GM18526 (cell line): ENCODE measurements around the gene ALK.

ENCODE experiments used
- POLR2A ChIP-seq: IDR thresholded peaks from 3 replicates; pipeline ENCODE4 v1.6.1; 2011; ENCODE audit not compliant: insufficient read length; ENCODE audit errors: extremely low read depth

Gene ALK

DNA sequence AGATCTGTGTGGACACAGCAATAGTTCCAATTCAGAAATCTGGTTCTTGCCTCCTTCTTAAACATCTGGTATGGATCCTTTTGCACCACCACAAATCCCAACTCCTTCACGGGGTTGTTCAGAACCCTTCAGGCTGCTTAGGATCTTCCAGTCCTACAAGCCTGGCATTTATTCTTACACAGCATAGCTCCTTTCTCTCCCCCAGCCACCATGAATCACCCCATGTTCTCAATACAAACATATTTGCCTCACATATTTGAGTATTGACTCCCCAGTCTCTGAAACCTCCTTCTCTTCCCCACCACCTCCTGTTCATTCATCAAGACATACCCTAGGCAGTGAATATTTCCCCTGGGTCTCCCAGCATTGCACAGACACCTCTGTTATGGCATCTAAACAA, 155.2 kb downstream of the ALK start:
- TF ChIP-seq POLR2A = no peak

DNA sequence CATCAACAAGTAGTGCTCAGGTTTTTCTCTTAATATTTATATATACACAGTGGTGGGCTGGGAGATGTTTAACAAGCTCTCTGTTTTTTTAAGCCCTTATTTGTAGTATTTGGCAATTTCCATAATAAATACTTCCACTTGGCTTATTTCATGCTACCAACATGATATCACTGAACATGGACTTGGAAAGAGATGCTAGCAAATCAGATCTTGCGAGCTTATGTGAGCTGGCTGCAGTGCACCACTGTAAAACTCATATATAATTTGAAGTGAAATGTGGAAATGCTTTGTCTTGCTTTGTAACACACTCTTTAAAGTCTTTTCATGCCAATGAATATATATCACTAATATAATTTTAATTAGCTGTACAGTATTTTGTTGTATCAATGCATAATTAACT, 155.7 kb downstream of the ALK start:
- no peak for TF ChIP-seq POLR2A

DNA sequence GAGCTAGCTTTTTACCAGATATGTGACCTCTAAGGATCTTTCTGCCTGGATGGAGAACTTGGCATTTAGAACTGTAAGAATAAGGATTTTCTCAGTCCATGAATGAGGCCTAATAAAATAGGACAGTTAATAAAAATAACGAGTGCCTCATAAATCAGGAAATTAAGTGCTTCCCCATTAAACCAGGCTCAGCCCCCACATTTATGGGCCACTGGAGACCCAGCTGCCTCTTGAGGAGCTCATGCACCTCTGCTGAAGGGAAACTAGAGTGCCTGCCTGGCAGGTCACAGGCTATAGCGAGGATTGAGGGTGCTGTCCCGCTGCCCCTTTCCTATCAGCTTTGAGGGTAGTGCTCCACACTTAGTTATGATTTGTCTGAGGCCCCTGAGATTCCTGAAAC, 158.0 kb downstream of the ALK start:
- no peak for TF ChIP-seq POLR2A

DNA sequence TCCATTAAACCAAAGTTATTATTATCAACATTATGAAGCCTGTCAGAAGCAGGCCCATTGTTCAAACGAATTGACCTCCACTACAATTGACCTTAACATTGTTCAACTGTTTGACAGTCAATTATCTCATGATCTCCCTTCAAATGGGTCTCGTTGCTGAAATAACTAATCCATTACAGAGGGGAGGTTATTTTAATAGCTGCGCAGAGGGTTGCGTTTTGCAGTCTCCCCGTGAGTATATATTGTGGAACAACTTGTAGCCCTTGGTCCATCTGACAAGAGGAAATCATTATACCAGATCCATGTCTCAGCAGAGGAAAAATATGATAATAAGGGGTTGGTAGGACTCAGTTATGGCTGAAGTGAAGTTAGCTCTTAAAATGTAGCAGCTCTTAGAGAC, 159.1 kb downstream of the ALK start:
- TF ChIP-seq POLR2A = no peak

DNA sequence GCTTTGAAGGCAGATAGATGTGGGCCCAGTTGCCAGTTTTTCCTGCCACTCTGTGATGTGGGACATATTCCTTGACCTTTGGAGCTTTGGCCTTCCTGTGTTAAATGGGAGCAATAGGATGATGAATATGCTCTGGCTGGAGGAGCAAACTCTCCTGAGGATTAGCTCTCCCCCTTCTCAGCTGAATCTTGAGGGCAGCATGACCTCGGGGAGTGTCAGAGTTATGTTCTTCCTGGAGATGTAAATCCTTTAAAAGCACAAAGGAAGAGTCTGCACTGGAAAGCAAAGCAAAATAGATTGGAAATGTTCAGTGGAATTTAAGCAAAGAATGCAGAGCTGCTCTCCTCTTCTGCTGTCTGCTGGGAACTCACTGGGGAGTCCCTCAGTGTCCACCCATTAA, 160.1 kb downstream of the ALK start:
- TF ChIP-seq POLR2A = no peak

DNA sequence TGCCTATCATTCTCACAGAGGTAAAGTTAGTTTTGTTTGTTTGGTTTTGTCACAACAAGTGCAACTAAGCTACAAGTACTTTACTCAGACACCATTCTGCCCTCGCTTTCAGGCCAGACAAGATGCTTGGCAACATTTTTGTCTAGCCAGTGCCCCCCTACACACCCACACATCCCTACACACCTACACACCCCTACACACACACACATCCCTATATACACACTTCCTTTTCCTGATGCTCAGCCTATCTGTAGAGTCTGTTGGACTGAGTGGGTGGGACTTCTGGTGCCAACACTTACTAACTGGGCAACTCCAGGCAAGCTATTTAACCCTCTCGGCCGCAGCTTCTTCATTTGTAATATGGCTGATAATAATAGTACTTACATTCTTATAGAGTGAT, 161.4 kb downstream of the ALK start:
- TF ChIP-seq POLR2A = no peak

DNA sequence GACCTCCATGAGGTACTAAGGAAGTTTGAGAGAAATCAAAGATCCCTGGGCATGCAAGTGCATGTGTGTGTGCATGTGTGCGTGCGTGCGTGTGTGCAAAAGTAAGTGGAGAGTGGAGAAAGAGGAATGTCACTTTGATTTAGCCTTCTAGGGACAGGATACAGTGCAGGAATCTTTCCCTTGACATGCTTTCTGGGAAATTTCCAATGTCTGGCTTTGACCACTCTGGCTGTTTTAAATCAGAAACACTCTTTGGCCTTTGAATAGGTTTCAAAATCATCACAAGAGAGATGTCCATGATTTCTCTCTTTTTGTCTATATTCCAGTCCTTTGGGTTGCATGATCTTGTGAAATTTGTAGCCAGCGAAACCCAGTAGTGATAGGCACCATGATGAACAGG, 162.0 kb downstream of the ALK start:
- TF ChIP-seq POLR2A = no peak

DNA sequence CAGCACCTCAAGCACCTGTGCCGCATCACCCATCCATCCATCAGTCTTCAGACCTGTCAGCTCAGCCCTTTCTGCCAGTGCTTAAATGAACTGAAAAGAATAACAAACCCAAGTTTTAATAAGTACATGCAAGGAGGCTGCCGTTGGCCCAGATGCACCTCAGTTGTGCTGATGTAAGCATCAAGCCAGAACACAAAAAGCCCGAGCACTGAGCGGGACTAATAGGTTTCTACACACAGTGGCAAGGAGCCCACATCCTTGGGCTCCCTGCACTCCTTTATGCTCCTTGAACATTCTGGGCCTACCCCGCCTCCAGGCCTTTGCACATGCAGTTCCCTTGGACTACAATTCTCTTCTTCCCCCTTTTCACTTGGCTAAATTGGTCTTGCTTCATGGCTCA, 165.6 kb downstream of the ALK start:
- TF ChIP-seq POLR2A = no peak

DNA sequence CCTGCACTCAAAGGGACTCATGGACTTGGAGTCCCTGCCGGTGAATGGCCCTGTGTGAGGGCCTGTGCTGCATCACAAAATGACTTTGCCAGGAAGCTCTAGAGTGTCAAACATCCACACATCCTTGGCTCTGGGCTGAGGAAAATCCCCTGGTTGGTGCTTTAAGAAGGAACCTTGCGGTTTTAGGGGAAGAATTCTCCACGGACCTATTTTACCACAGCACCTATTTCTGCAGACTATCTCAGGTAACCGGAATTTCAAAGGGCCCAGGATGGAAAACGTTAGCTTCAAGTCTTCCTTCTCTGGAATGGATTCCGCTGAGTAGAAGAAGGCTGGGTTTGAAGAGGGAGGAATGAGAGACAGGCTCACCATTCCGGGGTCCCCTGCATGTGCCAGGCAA, 166.2 kb downstream of the ALK start:
- no peak for TF ChIP-seq POLR2A

DNA sequence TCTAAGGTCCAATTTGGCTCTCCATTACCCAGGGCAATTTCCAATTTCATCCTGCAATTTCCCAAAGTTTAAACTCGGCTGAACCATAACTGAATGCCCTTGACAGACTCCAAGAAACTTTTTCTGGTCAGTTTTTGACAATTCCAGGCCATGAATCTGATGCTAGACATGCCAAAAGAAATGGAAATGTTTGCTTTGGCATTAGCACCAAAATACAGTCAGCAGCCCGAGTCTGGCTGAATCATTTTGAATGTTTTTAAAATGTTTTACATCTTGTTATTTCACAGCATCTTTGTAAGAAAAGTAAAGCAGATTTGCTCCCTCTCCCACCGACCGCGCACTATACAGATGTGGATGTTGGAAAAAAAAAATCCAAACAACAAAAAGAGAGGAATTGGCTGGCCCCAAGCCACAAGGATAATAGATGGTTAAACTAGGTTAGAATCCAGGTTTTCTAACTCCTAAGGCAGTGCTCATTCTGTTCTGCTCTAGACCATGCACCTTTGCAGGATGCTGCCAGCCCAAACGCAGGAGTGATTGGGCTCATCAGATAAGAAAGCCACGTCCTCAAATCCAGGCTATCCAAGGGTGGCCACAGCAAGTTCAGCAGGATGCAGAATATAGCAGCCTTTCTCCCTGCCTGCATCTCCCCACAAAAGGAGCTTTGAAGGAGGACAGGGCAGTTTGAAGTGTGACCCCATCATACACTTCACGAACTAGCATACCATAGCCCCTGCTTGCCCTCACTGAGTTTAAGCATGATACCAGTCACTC, 167.5 kb downstream of the ALK start:
- no peak for TF ChIP-seq POLR2A

DNA sequence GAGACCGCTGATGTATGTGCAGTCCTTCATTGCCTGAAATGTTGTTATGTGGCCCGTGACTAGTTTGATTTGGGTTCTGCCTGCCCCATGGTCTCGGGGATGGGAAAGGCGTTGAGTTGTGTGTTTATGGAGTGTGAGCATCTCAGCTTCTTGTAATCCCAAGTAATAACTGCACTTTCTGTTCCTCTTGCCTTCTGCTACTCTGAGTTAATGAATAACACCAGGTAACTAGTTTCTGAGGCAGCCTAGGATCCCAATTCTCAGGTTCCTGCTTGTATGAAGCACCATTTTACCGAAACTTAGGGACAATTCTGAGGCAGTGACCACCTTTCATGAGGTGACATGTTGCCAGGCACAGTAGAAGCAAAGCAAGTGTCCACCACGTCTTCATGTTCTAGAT, 170.0 kb downstream of the ALK start:
- TF ChIP-seq POLR2A = no peak

DNA sequence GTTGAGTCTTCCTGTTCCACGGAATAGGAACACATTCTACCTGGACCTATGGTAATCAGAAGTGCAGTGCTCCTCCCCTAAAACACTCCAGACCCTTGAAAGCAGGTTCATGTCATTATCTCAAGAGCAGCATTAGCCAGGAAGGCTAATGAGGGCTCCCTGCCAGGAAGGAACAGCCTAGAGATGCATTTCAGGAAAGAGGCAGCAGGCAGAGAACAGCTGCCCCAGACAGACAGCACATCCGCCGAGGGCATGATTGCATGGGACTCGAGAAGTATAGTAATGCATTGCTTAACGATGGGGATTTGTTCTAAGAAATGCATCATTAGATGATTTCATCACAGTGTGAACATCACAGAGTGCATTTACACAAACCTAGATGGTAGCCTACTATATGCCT, 171.5 kb downstream of the ALK start:
- no peak for TF ChIP-seq POLR2A

DNA sequence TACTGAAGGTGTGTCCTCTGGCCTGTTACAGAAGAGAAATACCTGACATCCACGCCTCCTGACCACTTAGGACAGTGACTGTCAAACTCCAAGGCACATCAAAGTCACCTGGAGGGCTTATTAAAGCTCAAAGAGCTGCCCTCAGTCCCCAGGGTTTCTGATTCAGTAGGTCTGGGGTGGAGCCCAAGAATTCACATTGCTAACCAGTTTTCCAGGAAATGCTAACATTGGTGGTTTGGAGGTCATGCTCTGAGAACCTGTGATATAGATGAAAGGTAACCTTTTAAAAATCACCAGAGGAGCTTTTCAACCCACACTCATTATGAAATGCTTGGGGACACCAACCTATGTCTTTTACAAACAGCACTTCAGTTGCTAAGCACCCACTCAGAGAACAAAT, 172.3 kb downstream of the ALK start:
- no peak for TF ChIP-seq POLR2A

DNA sequence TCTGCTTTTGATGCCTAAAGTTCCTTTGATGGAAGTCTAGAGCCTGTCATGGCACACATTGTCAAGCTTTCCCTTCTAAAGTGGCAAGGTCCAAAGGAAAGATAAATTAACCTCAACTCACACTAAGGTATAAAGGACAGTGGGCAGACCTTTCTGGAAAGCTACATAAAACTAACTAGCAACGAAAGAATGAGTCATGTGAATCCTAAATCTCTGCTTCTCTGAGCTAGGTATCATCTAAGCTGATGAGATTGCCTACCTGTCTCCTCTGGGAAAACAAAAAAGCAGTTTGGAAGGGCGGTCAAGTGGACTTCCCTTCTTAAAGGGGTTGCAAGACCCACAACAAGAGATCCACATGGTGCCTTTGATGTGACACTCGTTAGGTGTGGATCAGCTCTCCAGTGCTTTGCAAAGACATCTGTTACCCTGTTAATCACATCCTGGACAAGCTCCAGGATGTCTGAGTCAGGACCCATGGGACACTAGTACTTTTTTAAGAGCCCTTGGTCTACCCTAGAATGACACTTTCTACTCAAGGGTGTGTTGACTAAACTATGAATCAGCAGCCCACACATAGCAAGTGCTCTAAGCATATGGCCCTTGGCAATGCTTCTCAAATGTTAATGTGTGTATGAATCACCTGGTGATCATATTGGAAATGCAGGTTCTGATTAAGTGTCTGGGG, 173.5 kb downstream of the ALK start:
- TF ChIP-seq POLR2A = no peak

DNA sequence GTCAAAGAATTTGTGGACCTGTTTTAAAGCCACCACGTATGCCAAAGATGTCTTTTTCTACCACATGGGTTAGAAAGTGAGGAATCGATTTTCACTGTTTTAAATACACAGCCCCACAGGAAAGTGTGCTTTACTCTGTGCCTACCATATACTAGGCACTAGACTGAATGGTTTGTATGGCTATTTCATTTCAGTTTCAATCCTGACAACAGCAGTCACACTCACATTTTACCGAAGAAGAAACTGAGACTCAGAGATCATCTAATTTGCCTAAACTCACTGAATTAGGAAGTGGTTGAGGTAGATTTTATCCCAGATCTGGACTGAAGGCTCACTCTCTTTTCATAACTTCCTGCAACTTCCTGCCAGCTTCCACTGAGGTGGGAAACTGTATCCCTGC, 176.4 kb downstream of the ALK start:
- TF ChIP-seq POLR2A = no peak

DNA sequence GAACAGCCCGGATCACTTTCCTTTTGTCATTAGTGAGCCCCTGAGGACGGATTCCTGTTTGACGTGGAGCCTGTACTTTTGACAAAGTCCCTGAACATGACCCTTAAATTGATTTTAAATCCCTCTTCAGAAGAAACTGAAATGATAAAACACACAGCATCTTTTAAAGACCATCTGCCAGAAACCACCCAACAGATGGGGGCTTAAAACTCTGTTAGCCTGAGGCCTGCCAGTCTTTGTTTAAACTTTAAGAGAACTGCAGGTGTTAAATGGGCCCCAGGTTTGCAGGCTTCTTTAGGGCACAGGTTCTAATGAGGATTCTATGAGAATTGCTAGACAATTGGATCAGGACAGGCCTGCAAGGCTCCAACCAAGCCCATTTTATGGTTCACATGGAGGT, 177.9 kb downstream of the ALK start:
- TF ChIP-seq POLR2A = no peak

DNA sequence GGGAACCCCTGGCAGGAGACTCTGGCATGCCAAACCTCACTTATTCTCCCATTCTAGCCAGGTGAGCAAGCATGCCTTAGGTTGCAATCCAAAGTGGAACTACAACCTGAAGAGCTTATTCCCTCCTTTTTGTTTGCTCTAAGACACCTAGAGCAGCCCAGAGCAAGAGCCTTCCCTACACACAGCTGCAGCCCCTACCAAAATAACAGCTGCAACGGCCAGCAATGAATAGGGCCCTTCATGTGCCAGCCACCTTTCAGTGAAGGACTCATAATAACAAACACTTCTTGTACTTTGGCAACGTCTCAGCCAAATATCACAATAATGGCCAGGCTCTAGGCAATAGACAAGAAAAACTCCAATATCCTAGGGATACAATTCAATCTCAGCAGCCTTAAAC, 178.7 kb downstream of the ALK start:
- TF ChIP-seq POLR2A = no peak
